Measurements from ENCODE around the gene CLCF1. TPM values are rescaled to one million over a fixed set of nuclear protein-coding genes. Genes with fewer than 3 reads are reported as not detected.

The CLCF1 gene
- total and polyA plus RNA-seq, 2 donors: 0.19 to 2.0 TPM

DNA sequence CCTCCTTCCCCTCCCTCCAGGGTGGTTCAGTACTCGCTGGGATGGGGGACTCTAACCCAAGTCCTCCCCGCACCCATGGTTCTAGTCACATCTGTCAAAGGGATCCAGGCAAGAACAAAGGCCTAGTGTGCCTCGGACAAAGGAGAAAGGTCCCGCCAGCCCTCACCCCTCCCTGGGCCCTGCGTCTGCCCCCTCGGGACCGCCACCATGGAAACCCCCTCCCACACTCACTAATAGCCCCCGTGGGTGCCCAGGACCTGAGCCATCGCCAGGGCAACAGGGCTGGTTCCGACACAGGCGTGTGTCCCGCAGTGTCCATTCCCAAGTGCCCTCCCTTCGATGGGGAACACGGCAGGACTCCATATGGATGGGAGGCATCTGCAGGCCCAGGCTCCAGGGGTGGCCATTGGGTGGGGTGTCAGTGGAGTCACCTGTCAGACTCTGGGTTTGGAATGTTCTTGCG lies 37.0 kb upstream of the CLCF1 start:
- Histone ChIP-seq H3K4me1 (ENCODE audit: control insufficient read depth in 2 of 2, insufficient read depth in 2 of 2, low read length in 2 of 2) (peaks cover 86 to 98% of the 10 kb centered on the region in 2 donors), H3K27me3 (ENCODE audit: control insufficient read depth in 2 of 2, insufficient read depth in 1 of 2, low read length in 1 of 2) (peaks cover 0 to 6% of the 10 kb centered on the region in 2 donors), H3K36me3 (ENCODE audit: control insufficient read depth in 2 of 2, insufficient read depth in 2 of 2, low read length in 1 of 2) (peaks cover 28 to 45% of the 10 kb centered on the region in 2 donors), H3K27ac (ENCODE audit: low read depth in 1 of 2, low read length in 1 of 2) (peak overlapping the region; percentile 98), H3K4me3 (ENCODE audit: low read length in 2 of 2) (peak overlapping the region in 1 of 2 donors; percentile 51), H3K9me3 (ENCODE audit: control insufficient read depth in 2 of 2, insufficient read depth in 1 of 2, low read length in 1 of 2) (peaks cover 0 to 3% of the 10 kb centered on the region in 2 donors)
- WGBS: 75% methylated on average over 15 of the region's 15 CpGs
- DNase-seq (ENCODE audit: low read depth in 6 of 9, low spot score in 9 of 9): no peak

DNA sequence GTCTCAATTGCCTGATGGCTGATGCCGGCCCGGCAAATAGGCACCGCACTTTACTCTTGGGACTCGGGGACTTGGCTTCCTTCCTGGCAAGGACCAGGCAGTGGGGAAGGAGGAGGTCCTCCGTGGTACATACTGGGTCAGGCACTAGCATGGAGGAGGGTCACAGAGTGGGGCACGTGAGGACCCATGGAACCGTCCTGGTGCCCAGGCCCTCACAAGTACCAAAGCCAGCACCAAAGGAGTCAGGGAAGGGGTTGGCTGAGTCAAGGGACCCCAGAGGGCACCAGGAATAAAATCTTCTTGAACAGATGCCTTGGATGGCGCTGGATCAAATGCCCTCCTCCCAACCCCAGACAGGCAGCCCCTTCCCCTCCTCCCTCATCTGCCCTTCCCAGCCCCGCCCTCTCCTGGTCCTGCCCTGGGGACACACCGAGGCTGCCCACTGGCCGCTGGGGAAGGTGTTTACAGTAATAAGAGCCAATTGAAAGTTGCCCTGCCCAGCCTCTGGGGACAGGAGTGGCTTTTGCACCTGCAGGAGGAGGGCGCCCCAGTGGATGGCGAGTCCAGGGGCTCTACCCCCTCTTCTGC lies 36.5 kb upstream of the CLCF1 start:
- Histone ChIP-seq H3K27ac (ENCODE audit: low read depth in 1 of 2, low read length in 1 of 2) (peak overlapping the region; percentile 98), H3K4me3 (ENCODE audit: low read length in 2 of 2) (peak overlapping the region; percentile 51 to 55), H3K4me1 (ENCODE audit: control insufficient read depth in 2 of 2, insufficient read depth in 2 of 2, low read length in 2 of 2) (peaks cover 87 to 98% of the 10 kb centered on the region in 2 donors), H3K9me3 (ENCODE audit: control insufficient read depth in 2 of 2, insufficient read depth in 1 of 2, low read length in 1 of 2) (peaks cover 0 to 3% of the 10 kb centered on the region in 2 donors), H3K27me3 (ENCODE audit: control insufficient read depth in 2 of 2, insufficient read depth in 1 of 2, low read length in 1 of 2) (peaks cover 0 to under 1% of the 10 kb centered on the region in 2 donors), H3K36me3 (ENCODE audit: control insufficient read depth in 2 of 2, insufficient read depth in 2 of 2, low read length in 1 of 2) (peaks cover 33 to 50% of the 10 kb centered on the region in 2 donors)
- DNase-seq (ENCODE audit: low read depth in 6 of 9, low spot score in 9 of 9): no peak
- 27% methylated on average over 13 of the region's 13 CpGs for WGBS

DNA sequence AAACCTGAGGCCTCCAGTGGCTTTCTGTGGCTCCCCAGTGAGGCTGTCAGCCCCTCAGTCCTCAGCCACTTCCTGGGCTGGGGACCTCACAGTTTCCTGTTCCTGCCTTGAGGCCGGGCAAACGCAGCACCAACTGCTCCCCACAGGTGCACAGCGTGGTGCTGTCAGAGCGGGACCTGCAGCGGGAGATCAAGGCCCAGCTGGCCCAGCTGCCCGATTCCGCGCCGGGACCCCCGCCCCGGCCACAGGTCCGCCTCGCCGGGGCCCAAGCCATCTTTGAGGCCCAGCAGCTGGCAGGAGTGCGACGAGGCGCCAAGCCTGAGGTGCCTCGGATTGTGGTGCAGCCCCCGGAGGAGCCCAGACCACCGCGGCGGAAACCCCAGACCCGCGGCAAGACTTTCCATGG lies 35.9 kb upstream of the CLCF1 start:
- Histone ChIP-seq H3K9me3 (ENCODE audit: control insufficient read depth in 2 of 2, insufficient read depth in 1 of 2, low read length in 1 of 2) (peaks cover 0 to 3% of the 10 kb centered on the region in 2 donors), H3K27ac (ENCODE audit: low read depth in 1 of 2, low read length in 1 of 2) (peak overlapping the region; percentile 98), H3K27me3 (ENCODE audit: control insufficient read depth in 2 of 2, insufficient read depth in 1 of 2, low read length in 1 of 2) (no peaks in the 10 kb centered on the region), H3K4me3 (ENCODE audit: low read length in 2 of 2) (peak overlapping the region; percentile 51 to 55), H3K4me1 (ENCODE audit: control insufficient read depth in 2 of 2, insufficient read depth in 2 of 2, low read length in 2 of 2) (peaks cover 85 to 98% of the 10 kb centered on the region in 2 donors), H3K36me3 (ENCODE audit: control insufficient read depth in 2 of 2, insufficient read depth in 2 of 2, low read length in 1 of 2) (peaks cover 33 to 54% of the 10 kb centered on the region in 2 donors)
- peak in 8 of 9 donors; percentile 68 to 95 (median 84) for DNase-seq (ENCODE audit: low read depth in 6 of 9, low spot score in 9 of 9)
- WGBS: 4% methylated on average over 24 of the region's 24 CpGs

DNA sequence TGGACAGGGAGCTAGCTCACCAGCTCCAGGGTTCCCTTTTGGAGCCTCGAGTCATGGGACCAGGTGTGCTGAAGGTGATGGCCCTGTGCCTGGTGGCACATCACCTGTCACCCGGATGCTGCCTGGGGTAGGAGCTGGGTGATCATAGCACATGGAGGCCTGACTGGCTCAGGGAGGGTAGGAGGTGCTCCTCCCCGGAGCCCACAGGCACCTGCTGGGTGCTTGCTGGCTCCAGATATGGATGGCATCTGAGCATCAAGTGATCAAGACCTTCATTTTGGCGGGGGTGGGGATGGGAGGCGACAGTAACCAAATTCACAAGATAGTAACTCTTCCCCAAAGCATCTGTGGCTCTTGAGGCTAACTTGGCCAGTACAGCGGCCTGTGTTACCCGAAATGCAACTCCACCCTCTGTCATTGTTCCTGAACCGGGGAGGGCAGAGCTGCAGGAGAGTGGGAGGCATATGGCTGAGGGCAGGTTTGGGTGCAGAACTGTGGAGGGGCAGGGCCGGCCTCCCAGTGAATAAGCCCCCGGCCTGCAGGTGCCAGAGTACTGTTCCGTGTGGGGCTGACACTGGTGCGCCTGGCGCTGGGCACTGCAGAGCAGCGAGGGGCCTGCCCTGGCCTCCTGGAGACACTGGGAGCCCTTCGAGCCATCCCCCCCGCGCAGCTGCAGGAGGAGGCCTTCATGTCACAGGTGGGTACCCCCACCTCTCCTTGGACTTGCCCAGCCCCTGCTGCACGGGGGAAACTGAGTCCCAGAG lies 35.2 kb upstream of the CLCF1 start:
- peak in 1 of 9 donors; percentile 66 for DNase-seq (ENCODE audit: low read depth in 6 of 9, low spot score in 9 of 9)
- Histone ChIP-seq H3K4me3 (ENCODE audit: low read length in 2 of 2) (peak overlapping the region; percentile 51 to 55), H3K27ac (ENCODE audit: low read depth in 1 of 2, low read length in 1 of 2) (peak overlapping the region; percentile 98), H3K4me1 (ENCODE audit: control insufficient read depth in 2 of 2, insufficient read depth in 2 of 2, low read length in 2 of 2) (peaks cover 85 to 98% of the 10 kb centered on the region in 2 donors), H3K27me3 (ENCODE audit: control insufficient read depth in 2 of 2, insufficient read depth in 1 of 2, low read length in 1 of 2) (no peaks in the 10 kb centered on the region), H3K36me3 (ENCODE audit: control insufficient read depth in 2 of 2, insufficient read depth in 2 of 2, low read length in 1 of 2) (peaks cover 33 to 54% of the 10 kb centered on the region in 2 donors), H3K9me3 (ENCODE audit: control insufficient read depth in 2 of 2, insufficient read depth in 1 of 2, low read length in 1 of 2) (peaks cover 0 to 3% of the 10 kb centered on the region in 2 donors)
- 7% methylated on average over 18 of the region's 18 CpGs for WGBS

DNA sequence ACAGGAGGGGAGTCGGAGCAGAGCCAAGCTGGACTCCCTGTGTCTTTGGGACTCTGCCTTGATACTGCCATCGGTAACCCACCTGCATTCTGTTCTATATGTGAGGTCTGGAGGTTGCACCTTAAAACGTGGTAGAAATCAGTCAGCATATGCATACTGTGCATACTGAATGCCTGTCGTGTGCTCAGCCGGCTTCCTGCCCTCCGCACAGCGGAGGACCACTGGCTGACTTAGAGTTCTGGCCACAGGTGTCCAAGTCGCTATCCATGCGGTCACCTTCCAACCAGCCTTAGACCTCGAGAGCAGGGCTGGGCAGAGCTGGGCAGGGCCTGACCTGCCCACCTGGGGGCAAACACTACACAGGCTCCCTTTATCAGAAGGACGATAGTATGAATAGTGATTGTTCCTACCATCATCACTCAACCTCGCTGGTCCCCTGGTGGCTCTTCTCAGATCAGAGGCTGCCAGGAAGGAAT lies 34.3 kb upstream of the CLCF1 start:
- peak overlapping the region; percentile 30 to 51 for H3K4me3 ChIP-seq (ENCODE audit: low read length in 2 of 2)
- DNase-seq (ENCODE audit: low read depth in 6 of 9, low spot score in 9 of 9): no peak
- peaks cover 81 to 98% of the 10 kb centered on the region in 2 donors for H3K4me1 ChIP-seq (ENCODE audit: control insufficient read depth in 2 of 2, insufficient read depth in 2 of 2, low read length in 2 of 2)
- peaks cover 33 to 54% of the 10 kb centered on the region in 2 donors for H3K36me3 ChIP-seq (ENCODE audit: control insufficient read depth in 2 of 2, insufficient read depth in 2 of 2, low read length in 1 of 2)
- no peaks in the 10 kb centered on the region for H3K27me3 ChIP-seq (ENCODE audit: control insufficient read depth in 2 of 2, insufficient read depth in 1 of 2, low read length in 1 of 2)
- H3K27ac ChIP-seq (ENCODE audit: low read depth in 1 of 2, low read length in 1 of 2): peak overlapping the region; percentile 98
- WGBS: 82% methylated on average over 12 of the region's 12 CpGs
- H3K9me3 ChIP-seq (ENCODE audit: control insufficient read depth in 2 of 2, insufficient read depth in 1 of 2, low read length in 1 of 2): peaks cover 0 to 3% of the 10 kb centered on the region in 2 donors

DNA sequence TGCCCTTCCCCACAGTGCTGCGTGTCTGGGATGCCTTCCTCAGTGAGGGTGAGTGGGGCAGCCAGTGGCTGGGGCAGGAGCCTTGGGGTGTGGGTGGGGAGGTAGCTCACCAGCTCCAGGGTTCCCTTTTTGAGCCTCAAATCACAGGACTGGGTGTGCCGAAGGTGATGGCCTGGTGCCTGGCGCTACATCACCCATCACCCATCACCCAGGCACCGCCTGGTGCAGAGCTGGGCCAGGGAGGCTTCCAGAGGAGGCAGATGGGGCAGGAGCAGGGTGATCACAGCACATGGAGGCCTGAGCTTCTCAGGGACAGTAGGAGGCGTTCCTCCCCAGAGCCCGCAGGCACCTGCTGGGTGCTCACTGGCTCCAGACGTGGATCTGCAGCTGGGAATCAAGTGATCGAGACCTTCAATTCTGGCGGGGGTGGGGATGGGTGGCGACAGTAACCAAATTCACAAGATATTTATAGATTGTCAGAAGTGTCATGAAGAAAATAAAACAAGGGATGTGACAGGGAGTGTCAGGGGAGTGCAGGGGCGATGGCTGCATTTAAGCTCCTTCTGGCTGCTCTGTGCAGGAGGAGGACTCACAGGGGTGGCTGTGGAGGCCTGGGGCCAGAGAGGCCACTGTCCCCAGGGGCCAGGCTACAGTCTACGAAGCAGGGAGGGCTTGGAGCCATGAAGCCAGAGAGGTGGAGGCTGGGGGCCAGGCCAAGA lies 33.7 kb upstream of the CLCF1 start:
- Histone ChIP-seq H3K4me3 (ENCODE audit: low read length in 2 of 2) (peak overlapping the region; percentile 30 to 51), H3K9me3 (ENCODE audit: control insufficient read depth in 2 of 2, insufficient read depth in 1 of 2, low read length in 1 of 2) (no peaks in the 10 kb centered on the region), H3K36me3 (ENCODE audit: control insufficient read depth in 2 of 2, insufficient read depth in 2 of 2, low read length in 1 of 2) (peaks cover 33 to 54% of the 10 kb centered on the region in 2 donors), H3K27me3 (ENCODE audit: control insufficient read depth in 2 of 2, insufficient read depth in 1 of 2, low read length in 1 of 2) (no peaks in the 10 kb centered on the region), H3K4me1 (ENCODE audit: control insufficient read depth in 2 of 2, insufficient read depth in 2 of 2, low read length in 2 of 2) (peaks cover 81 to 98% of the 10 kb centered on the region in 2 donors), H3K27ac (ENCODE audit: low read depth in 1 of 2, low read length in 1 of 2) (peak overlapping the region; percentile 98)
- 60% methylated on average over 12 of the region's 12 CpGs for WGBS
- DNase-seq (ENCODE audit: low read depth in 6 of 9, low spot score in 9 of 9): no peak

DNA sequence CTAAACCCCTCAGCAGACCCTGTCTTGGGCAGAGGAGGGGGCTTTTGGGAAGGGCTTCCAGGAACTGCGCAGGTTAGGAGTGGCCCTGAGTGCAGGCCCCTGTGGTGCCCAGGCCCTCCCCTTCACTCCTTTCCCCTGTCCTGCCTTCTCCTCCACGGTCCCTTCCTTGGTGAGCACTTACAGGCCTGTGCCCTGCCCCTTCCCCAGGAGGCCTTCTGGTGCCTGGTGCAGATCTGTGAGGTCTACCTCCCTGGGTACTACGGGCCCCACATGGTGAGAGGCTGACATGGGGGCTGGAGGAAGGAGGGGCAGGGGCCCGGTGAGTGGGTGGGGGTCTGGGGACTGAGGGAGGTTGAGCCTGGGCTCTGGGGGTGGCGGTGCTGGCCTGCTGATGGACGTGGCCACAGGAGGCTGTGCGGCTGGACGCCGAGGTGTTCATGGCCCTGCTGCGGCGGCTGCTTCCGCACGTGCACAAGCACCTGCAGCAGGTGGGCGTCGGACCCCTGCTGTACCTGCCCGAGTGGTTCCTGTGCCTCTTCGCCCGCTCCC lies 33.1 kb upstream of the CLCF1 start:
- Histone ChIP-seq H3K4me1 (ENCODE audit: control insufficient read depth in 2 of 2, insufficient read depth in 2 of 2, low read length in 2 of 2) (peaks cover 76 to 95% of the 10 kb centered on the region in 2 donors), H3K36me3 (ENCODE audit: control insufficient read depth in 2 of 2, insufficient read depth in 2 of 2, low read length in 1 of 2) (peaks cover 33 to 54% of the 10 kb centered on the region in 2 donors), H3K27me3 (ENCODE audit: control insufficient read depth in 2 of 2, insufficient read depth in 1 of 2, low read length in 1 of 2) (no peaks in the 10 kb centered on the region), H3K27ac (ENCODE audit: low read depth in 1 of 2, low read length in 1 of 2) (peak overlapping the region; percentile 86 to 98), H3K9me3 (ENCODE audit: control insufficient read depth in 2 of 2, insufficient read depth in 1 of 2, low read length in 1 of 2) (no peaks in the 10 kb centered on the region), H3K4me3 (ENCODE audit: low read length in 2 of 2) (peak overlapping the region; percentile 30 to 87)
- no peak for DNase-seq (ENCODE audit: low read depth in 6 of 9, low spot score in 9 of 9)
- WGBS: 91% methylated on average over 18 of the region's 18 CpGs

DNA sequence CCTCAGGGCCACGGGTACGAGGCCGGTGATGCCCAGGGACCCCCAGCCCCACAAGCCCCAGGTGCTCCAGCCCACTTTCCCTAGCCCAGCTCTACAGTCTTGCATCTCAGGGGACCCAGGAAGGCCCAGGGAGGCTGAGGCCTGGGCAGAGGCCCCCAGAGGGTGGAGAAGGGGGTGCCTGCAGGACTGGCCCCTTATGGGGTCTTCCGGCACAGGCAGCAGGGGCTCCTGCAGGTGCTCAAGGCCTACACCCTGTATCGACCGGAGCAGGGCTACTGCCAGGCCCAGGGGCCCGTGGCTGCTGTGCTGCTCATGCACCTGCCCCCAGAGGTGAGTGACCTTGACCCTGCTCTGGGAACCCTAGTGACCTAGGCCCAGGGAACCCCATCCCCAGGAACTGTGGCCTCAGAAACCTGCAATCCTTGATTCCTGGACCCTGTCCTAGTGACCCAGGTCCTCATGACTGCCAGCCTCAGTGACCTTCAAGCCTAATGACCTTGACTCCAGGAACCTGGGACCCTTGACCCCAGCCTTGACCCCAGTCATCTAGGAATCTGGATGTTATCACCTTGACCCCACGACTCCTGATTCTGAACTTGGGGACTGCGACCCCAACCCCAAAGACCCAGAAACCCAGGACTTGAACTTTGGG lies 32.4 kb upstream of the CLCF1 start:
- no peak for DNase-seq (ENCODE audit: low read depth in 6 of 9, low spot score in 9 of 9)
- Histone ChIP-seq H3K4me3 (ENCODE audit: low read length in 2 of 2) (peak overlapping the region; percentile 87 to 89), H3K27me3 (ENCODE audit: control insufficient read depth in 2 of 2, insufficient read depth in 1 of 2, low read length in 1 of 2) (no peaks in the 10 kb centered on the region), H3K4me1 (ENCODE audit: control insufficient read depth in 2 of 2, insufficient read depth in 2 of 2, low read length in 2 of 2) (peaks cover 70 to 90% of the 10 kb centered on the region in 2 donors), H3K36me3 (ENCODE audit: control insufficient read depth in 2 of 2, insufficient read depth in 2 of 2, low read length in 1 of 2) (peaks cover 33 to 54% of the 10 kb centered on the region in 2 donors), H3K9me3 (ENCODE audit: control insufficient read depth in 2 of 2, insufficient read depth in 1 of 2, low read length in 1 of 2) (peaks cover 0 to under 1% of the 10 kb centered on the region in 2 donors), H3K27ac (ENCODE audit: low read depth in 1 of 2, low read length in 1 of 2) (peak overlapping the region; percentile 86 to 98)
- 85% methylated on average over 9 of the region's 9 CpGs for WGBS

Measured in thymus (tissue), 11 donors.